OCI-LY3 (cell line): ENCODE measurements around the gene NAA30.

Source experiments
- H2AFZ ChIP-seq: fragments of 200-600, 300-600 bp; shearing (Covaris generic); 2 replicates; pipeline ENCODE4 v1.6.0; 2014; ENCODE audit warnings: antibody characterized with exemption, low read depth, low read length
- H3K27ac ChIP-seq: fragments of 200-600, 300-600 bp; sonication (generic); 2 replicates; pipeline ENCODE4 v1.5.1; 2014; ENCODE audit warnings: mild to moderate bottlenecking, low read length, moderate library complexity, mixed read lengths
- H3K27me3 ChIP-seq: fragments of 200-600, 300-600 bp; sonication (generic); 2 replicates; pipeline ENCODE4 v1.6.1; 2014; ENCODE audit warnings: low read depth, low read length, mixed read lengths
- H3K36me3 ChIP-seq: fragments of 200-600, 300-600 bp; sonication (generic); replicated peaks from 2 replicates; pipeline ENCODE3; 2014; ENCODE audit warnings: low read depth, low read length, mixed read lengths
- H3K4me1 ChIP-seq: fragments of 300-600, 200-600 bp; sonication (generic); 2 replicates; pipeline ENCODE4 v1.6.1; 2014; ENCODE audit warnings: low read length, mixed read lengths
- H3K4me2 ChIP-seq: fragments of 200-600, 300-600 bp; sonication (generic); 2 replicates; pipeline ENCODE4 v1.6.1; 2014; ENCODE audit warnings: low read length, mixed read lengths
- H3K4me3 ChIP-seq: fragments of 300-600, 200-600 bp; sonication (generic); 2 replicates; pipeline ENCODE4 v1.5.1; 2014; ENCODE audit warnings: antibody characterized with exemption, mild to moderate bottlenecking, low read length, moderate library complexity
- H3K79me2 ChIP-seq: fragments of 300-600, 200-600 bp; shearing (Covaris generic); 2 replicates; pipeline ENCODE4 v1.6.1; 2014; ENCODE audit warnings: mild to moderate bottlenecking, low read length, mixed read lengths
- H3K9ac ChIP-seq: fragments of 300-600, 200-600 bp; shearing (Covaris generic); 2 replicates; pipeline ENCODE4 v1.6.0; 2014; ENCODE audit warnings: mild to moderate bottlenecking, low read length, moderate library complexity
- H3K9me3 ChIP-seq: fragments of 200-600, 300-600 bp; shearing (Covaris generic); 2 replicates; pipeline ENCODE4 v1.6.1; 2014; ENCODE audit warnings: low read length, mixed read lengths; ENCODE audit not compliant: insufficient read depth
- H4K20me1 ChIP-seq: fragments of 200-600, 300-600 bp; sonication (generic); 2 replicates; pipeline ENCODE4 v1.6.1; 2016; ENCODE audit warnings: low read length, mixed read lengths; ENCODE audit not compliant: insufficient read depth
- CTCF ChIP-seq: fragments of 200-600, 300-600 bp; sonication (generic); IDR thresholded peaks from 2 replicates; pipeline ENCODE4 v1.5.1; 2014; ENCODE audit warnings: antibody characterized with exemption, low read length, low read depth
- EZH2phosphoT487 ChIP-seq: fragments of 200-600 bp; shearing (Covaris generic); IDR thresholded peaks from 2 replicates; pipeline ENCODE4 v1.6.1; 2018; ENCODE audit warnings: antibody characterized with exemption, mixed run types, low read depth

The NAA30 gene

GRCh38 chr14:57462551-57462950, 72.2 kb downstream of the NAA30 start:
- H3K27me3 ChIP-seq: no peaks in the 10 kb centered on the region
- no peak for TF ChIP-seq EZH2phosphoT487
- no peak for TF ChIP-seq CTCF
- no peak overlapping the region for H3K9ac ChIP-seq
- H2AFZ ChIP-seq: no peak overlapping the region
- H3K4me2 ChIP-seq: no peak overlapping the region
- H3K36me3 ChIP-seq: no peaks in the 10 kb centered on the region
- H3K27ac ChIP-seq: no peak overlapping the region
- H3K9me3 ChIP-seq: no peaks in the 10 kb centered on the region
- no peaks in the 10 kb centered on the region for H3K79me2 ChIP-seq
- no peaks in the 10 kb centered on the region for H4K20me1 ChIP-seq
- no peak overlapping the region for H3K4me3 ChIP-seq
- H3K4me1 ChIP-seq: no peaks in the 10 kb centered on the region

GRCh38 chr14:57464008-57464730, 73.8 kb downstream of the NAA30 start:
- Histone ChIP-seq H3K4me3 (no peak overlapping the region), H3K27ac (no peak overlapping the region), H3K4me2 (no peak overlapping the region)

More at GRCh38 chr14:57464008-57464730, 73.8 kb downstream of the NAA30 start:
- Histone ChIP-seq H3K9ac (no peak overlapping the region), H3K79me2 (no peaks in the 10 kb centered on the region), H3K27me3 (no peaks in the 10 kb centered on the region), H2AFZ (no peak overlapping the region), H4K20me1 (no peaks in the 10 kb centered on the region), H3K36me3 (no peaks in the 10 kb centered on the region), H3K9me3 (no peaks in the 10 kb centered on the region), H3K4me1 (no peaks in the 10 kb centered on the region)
- TF ChIP-seq EZH2phosphoT487 (no peak), CTCF (no peak)
